ENCODE measurements around the gene UBC.

- no peak for TF ChIP-seq CTCF (IDR thresholded peaks at IDR 0.05; ENCODE audit: poor library complexity)
- no peak for TF ChIP-seq EZH2 (IDR thresholded peaks at IDR 0.05; ENCODE audit: borderline replicate concordance)
Observed at GRCh38 chr12:124953689-124954405, 39.4 kb upstream of the UBC start.

Measured in hepatocyte (in vitro differentiated cells).